PC-9 (cell line): Measurements from ENCODE around the gene UPK2. TPM values are rescaled to one million over a fixed set of nuclear protein-coding genes. Genes with fewer than 3 reads are reported as not detected.

Source experiments
- BruUV-seq: library from RNA; stranded (reverse); fragments of 400-500 nt; replicated peaks from 2 replicates; lab custom pipeline; 2021; lab: Mats Ljungman, UMichigan
- CTCF ChIA-PET: fragments of 300-600 bp; sonication (Branson Sonifier 250); formaldehyde crosslinking; loops from one replicate; lab custom pipeline; 2022; ENCODE audit warnings: antibody characterized with exemption; lab: Charles Lee
- POLR2A ChIA-PET: fragments of 300-600 bp; sonication (Branson Sonifier 250); formaldehyde crosslinking; loops from one replicate; lab custom pipeline; 2022; ENCODE audit warnings: antibody characterized with exemption; ENCODE audit not compliant: unreplicated experiment; lab: Charles Lee
- DNase-seq, 2 experiments: peaks; one replicate each; pipeline versions ENCODE4 v3.0.0 to v3.0.0-alpha.2; 2015 to 2022; ENCODE audit warnings: mixed read lengths in 1 of 2
- H2AFZ ChIP-seq: fragments of 200-600 bp; sonication (generic); 2 replicates; pipeline ENCODE4 v1.8.1; 2017; ENCODE audit warnings: antibody characterized with exemption
- H3F3A ChIP-seq: fragments of 200-600 bp; sonication (generic); 2 replicates; pipeline ENCODE4 v1.8.1; 2017; ENCODE audit warnings: antibody characterized with exemption, mild to moderate bottlenecking, low read depth; ENCODE audit not compliant: insufficient read depth
- H3K27ac ChIP-seq: fragments of 200-600 bp; sonication (generic); 2 replicates; pipeline ENCODE4 v1.6.1; 2016; ENCODE audit warnings: mixed run types
- H3K27me3 ChIP-seq: fragments of 200-600 bp; sonication (generic); 2 replicates; pipeline ENCODE4 v1.6.1; 2016; ENCODE audit warnings: low read depth, mixed run types; ENCODE audit not compliant: insufficient read depth
- H3K36me3 ChIP-seq: fragments of 200-600 bp; sonication (generic); 2 replicates; pipeline ENCODE4 v1.6.1; 2016; ENCODE audit warnings: low read depth, mixed run types
- H3K4me1 ChIP-seq: fragments of 200-600 bp; sonication (generic); replicated peaks from 2 replicates; pipeline ENCODE4 v1.6.1; 2016; ENCODE audit warnings: mixed run types; ENCODE audit not compliant: insufficient read depth
- H3K4me2 ChIP-seq: fragments of 200-600 bp; sonication (generic); 2 replicates; pipeline ENCODE4 v1.6.1; 2017; ENCODE audit warnings: mixed run types
- H3K4me3 ChIP-seq: fragments of 200-600 bp; sonication (generic); 2 replicates; pipeline ENCODE4 v1.6.1; 2016; ENCODE audit warnings: mixed run types
- H3K79me2 ChIP-seq: fragments of 200-600 bp; sonication (generic); 2 replicates; pipeline ENCODE4 v1.6.1; 2017; ENCODE audit warnings: low read depth, mixed run types
- H3K9me2 ChIP-seq: fragments of 200-600 bp; sonication (generic); 2 replicates; pipeline ENCODE4 v1.8.1; 2017; ENCODE audit warnings: mild to moderate bottlenecking; ENCODE audit not compliant: insufficient read depth
- H3K9me3 ChIP-seq: fragments of 200-600 bp; sonication (generic); 2 replicates; pipeline ENCODE4 v1.8.1; 2016; ENCODE audit warnings: low read depth; ENCODE audit not compliant: insufficient read depth
- H4K20me1 ChIP-seq: fragments of 200-600 bp; sonication (generic); 2 replicates; pipeline ENCODE4 v1.8.1; 2017; ENCODE audit not compliant: insufficient read depth
- EZH2 ChIP-seq: fragments of 200-600 bp; sonication (generic); IDR thresholded peaks from 2 replicates; pipeline ENCODE4 v1.8.0; 2017; ENCODE audit warnings: antibody characterized with exemption, low read depth
- intact Hi-C: fragments of 100-400 bp; cut with micrococcal nuclease; formaldehyde crosslinking; loops from one replicate; pipeline ENCODE4 v1.10.0; 2022; ENCODE audit not compliant: unreplicated experiment
- total RNA-seq: library from RNA; stranded (reverse); gene quantifications from 2 replicates; pipeline ENCODE4 v1.2.3, GENCODE V29; 2021
- TF ChIP-seq, protein P1 (sequence below): fragments of 200-600 bp; sonication (generic); conservative IDR thresholded peaks from 2 replicates; pipeline ENCODE4 v1.6.1; 2017; ENCODE audit warnings: mixed run types, antibody characterized with exemption, mild to moderate bottlenecking, moderate library complexity

Gene UPK2
- total RNA-seq, 1 experiment from 2014 or later = 17.1 TPM

DNA sequence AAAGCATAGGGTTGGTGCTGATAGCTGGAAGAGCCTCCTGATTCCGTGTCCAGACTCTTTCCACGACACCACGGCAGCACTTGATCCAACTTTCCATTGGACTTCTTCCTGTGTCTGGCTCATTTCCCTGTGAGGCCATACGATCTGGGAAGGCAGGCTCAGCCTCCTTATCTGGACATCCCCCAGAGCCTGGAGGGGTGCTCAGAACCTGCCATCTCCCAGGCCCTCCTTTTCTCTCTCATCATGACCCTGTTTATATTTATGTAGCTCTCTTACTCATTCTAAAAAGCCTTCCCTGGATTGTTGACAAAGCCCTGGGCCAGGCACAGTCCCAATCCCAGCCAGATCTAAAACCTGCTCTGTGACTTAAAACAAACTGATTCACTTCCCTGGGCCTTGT is 22.6 kb upstream of the UPK2 start:
- H3K36me3 ChIP-seq = no peaks in the 10 kb centered on the region
- no peaks in the 10 kb centered on the region for H3K27me3 ChIP-seq
- no peaks in the 10 kb centered on the region for H3K9me3 ChIP-seq
- no TSS peak for BruUV-seq
- H3K4me1 ChIP-seq = peaks cover 30% of the 10 kb centered on the region
- TF ChIP-seq EZH2 = no peak
- TF ChIP-seq, protein P1, sequence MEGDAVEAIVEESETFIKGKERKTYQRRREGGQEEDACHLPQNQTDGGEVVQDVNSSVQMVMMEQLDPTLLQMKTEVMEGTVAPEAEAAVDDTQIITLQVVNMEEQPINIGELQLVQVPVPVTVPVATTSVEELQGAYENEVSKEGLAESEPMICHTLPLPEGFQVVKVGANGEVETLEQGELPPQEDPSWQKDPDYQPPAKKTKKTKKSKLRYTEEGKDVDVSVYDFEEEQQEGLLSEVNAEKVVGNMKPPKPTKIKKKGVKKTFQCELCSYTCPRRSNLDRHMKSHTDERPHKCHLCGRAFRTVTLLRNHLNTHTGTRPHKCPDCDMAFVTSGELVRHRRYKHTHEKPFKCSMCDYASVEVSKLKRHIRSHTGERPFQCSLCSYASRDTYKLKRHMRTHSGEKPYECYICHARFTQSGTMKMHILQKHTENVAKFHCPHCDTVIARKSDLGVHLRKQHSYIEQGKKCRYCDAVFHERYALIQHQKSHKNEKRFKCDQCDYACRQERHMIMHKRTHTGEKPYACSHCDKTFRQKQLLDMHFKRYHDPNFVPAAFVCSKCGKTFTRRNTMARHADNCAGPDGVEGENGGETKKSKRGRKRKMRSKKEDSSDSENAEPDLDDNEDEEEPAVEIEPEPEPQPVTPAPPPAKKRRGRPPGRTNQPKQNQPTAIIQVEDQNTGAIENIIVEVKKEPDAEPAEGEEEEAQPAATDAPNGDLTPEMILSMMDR = no peak
- H3K79me2 ChIP-seq = no peaks in the 10 kb centered on the region
- intact Hi-C loops = no loop called here
- H3K27ac ChIP-seq = peak overlapping the region; percentile 25
- ChIA-PET POLR2A (interaction anchor here (0.5 to 0.6 kb wide), 2 partner anchors 20 to 188 kb away, joined by 3 read pairs; partner anchors contain the start of gene HINFP), CTCF (no interaction called here)
- H3F3A ChIP-seq = peaks cover 27% of the 10 kb centered on the region
- no peak overlapping the region for H3K4me2 ChIP-seq
- H4K20me1 ChIP-seq = no peaks in the 10 kb centered on the region
- peaks cover 4% of the 10 kb centered on the region; the same call in 1 of the 2 replicates for H3K9me2 ChIP-seq
- H3K4me3 ChIP-seq = no peak overlapping the region
- DNase-seq = peak in 1 of 2 experiments; percentile 75
- no peak overlapping the region for H2AFZ ChIP-seq

DNA sequence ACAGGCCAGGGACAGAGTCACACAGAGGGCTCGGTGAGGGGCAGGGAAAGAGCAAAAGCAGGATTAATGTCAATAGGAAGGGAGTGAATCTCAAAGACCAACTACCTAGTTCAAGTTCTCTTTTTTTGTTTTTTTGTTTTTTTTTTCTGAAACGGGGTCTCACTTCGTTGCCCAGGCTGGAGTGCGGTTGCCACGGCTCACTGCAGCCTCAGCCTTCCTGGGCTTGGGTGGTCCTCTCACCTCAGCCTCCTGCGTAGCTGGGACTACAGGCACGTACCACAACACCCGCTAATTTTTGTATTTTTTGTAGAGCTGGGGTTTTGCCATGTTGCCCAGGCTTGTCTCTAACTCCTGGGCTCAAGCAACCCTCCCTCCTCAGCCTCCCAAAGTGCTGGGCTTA is 20.7 kb upstream of the UPK2 start:
- no TSS peak for BruUV-seq
- H3K4me3 ChIP-seq = no peak overlapping the region
- intact Hi-C loops = no loop called here
- no peaks in the 10 kb centered on the region for H3K79me2 ChIP-seq
- no peak overlapping the region for H2AFZ ChIP-seq
- H3K9me2 ChIP-seq = peaks cover 4% of the 10 kb centered on the region; the same call in 1 of the 2 replicates
- ChIA-PET POLR2A (no interaction called here), CTCF (no interaction called here)
- no peaks in the 10 kb centered on the region for H4K20me1 ChIP-seq
- no peaks in the 10 kb centered on the region for H3K27me3 ChIP-seq
- TF ChIP-seq EZH2 = no peak
- TF ChIP-seq, protein P1 = no peak
- H3K27ac ChIP-seq = no peak overlapping the region
- H3F3A ChIP-seq = peaks cover 41% of the 10 kb centered on the region
- peaks cover 39% of the 10 kb centered on the region for H3K4me1 ChIP-seq
- H3K9me3 ChIP-seq = no peaks in the 10 kb centered on the region
- no peak for DNase-seq
- H3K4me2 ChIP-seq = no peak overlapping the region
- no peaks in the 10 kb centered on the region for H3K36me3 ChIP-seq

DNA sequence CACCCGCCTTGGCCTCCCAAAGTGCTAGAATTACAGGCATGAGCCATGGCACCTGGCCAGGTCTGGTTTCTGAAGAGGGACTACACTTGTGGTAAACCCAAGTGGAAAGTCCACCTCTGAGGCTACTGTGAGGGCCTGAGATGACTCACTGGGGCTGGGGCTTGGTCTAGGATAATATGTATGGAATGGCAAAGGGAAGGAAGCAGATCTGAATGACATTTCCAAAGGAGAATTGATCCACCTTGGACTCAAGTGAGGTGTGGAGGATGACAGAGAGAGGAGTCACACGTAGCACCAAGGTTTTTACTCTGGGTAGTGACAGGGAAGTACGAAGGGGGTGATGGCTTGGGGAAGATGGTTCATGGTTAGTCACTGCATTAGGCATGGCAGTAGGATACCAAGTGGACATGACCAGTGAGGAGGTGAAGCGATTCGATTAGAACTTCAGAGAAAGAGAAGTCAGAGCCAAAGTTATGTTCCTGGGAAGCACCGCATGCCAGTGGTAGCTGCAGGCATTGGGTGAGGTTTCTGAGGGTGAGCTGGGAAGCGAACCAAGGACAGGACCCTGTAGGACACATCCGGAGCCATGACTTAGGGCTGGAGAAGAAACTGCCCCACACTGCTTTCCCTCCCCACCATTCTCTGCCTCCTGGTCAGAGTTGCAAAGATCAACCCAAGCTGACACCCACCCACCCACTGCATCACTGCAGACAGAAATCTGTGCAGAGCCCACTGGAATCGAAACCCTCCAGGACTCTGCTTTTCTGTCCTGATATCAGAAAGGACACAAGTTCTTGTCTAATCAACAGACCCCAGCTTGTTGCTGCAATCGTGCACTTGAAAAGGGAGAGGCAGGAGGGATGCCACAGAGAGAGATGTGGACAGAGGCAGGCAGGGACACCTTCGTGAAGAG is 17.4 kb upstream of the UPK2 start:
- H3F3A ChIP-seq = peaks cover 32% of the 10 kb centered on the region

More for the DNA sequence above, 17.4 kb upstream of the UPK2 start:
- Histone ChIP-seq H3K9me2 (peaks cover 4% of the 10 kb centered on the region; the same call in 1 of the 2 replicates), H3K9me3 (no peaks in the 10 kb centered on the region), H2AFZ (no peak overlapping the region), H3K4me3 (no peak overlapping the region), H3K4me1 (peaks cover 24% of the 10 kb centered on the region), H3K27ac (peak overlapping the region; percentile 55), H3K4me2 (peak overlapping the region; percentile 39), H4K20me1 (no peaks in the 10 kb centered on the region), H3K36me3 (no peaks in the 10 kb centered on the region), H3K79me2 (no peaks in the 10 kb centered on the region), H3K27me3 (no peaks in the 10 kb centered on the region)
- TSS peak; percentile 46 for BruUV-seq
- CTCF ChIA-PET = no interaction called here
- no peak for TF ChIP-seq EZH2
- TF ChIP-seq, protein P1 = no peak
- intact Hi-C loops = loop anchor here (1.0 to 2.0 kb wide), 2 partner anchors 8 to 18 kb away; partner anchors contain the start of gene UPK2
- DNase-seq = peak; percentile 94 to 100
- POLR2A ChIA-PET = interaction anchor here (0.5 to 0.6 kb wide), 2 partner anchors 269 to 330 kb away, joined by 4 read pairs; no protein-coding TSS in a partner anchor
